ENCODE results near the gene NHSL1.
A peak's percentile ranks its signal among the peaks of the same experiment; 100 is the strongest.

GRCh38 chr6:138517635-138518034 is 18.3 kb upstream of the NHSL1 start:
- TF ChIP-seq TCF7L2 (IDR thresholded peaks at IDR 0.05; ENCODE audit: borderline replicate concordance, low read depth, low read length) (no peak), SETDB1 (IDR thresholded peaks at IDR 0.05; ENCODE audit: insufficient read length, low read length) (peak; percentile 82), ZBTB8A (tag by site-specific recombination; IDR thresholded peaks at IDR 0.05) (no peak)
- TF ChIP-seq, protein P1, sequence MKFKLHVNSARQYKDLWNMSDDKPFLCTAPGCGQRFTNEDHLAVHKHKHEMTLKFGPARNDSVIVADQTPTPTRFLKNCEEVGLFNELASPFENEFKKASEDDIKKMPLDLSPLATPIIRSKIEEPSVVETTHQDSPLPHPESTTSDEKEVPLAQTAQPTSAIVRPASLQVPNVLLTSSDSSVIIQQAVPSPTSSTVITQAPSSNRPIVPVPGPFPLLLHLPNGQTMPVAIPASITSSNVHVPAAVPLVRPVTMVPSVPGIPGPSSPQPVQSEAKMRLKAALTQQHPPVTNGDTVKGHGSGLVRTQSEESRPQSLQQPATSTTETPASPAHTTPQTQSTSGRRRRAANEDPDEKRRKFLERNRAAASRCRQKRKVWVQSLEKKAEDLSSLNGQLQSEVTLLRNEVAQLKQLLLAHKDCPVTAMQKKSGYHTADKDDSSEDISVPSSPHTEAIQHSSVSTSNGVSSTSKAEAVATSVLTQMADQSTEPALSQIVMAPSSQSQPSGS (tag by site-specific recombination; IDR thresholded peaks at IDR 0.05; ENCODE audit: low read depth) = no peak
